Hepatic stellate cell (primary cell): ENCODE results near the gene RNF212.
"Not testable (repeated sequence)": the region's sequence is repeated elsewhere in the genome, so short reads cannot be mapped to it uniquely, and the experiment has no call there.

ENCODE experiments used
- DNase-seq: peaks from one replicate; pipeline ENCODE4 v3.0.0; 2011; ENCODE audit warnings: low spot score

RNF212 gene

GRCh38 chr4:1065732-1066131, 47.6 kb downstream of the RNF212 start:
- DNase-seq, result no peak

- no peak for DNase-seq
These were observed 50.9 kb downstream of the RNF212 start for GRCh38 chr4:1062419-1062818.

GRCh38 chr4:1061760-1062159, 51.6 kb downstream of the RNF212 start:
- no peak for DNase-seq

- DNase-seq, result no peak
These were observed 52.2 kb downstream of the RNF212 start for GRCh38 chr4:1061056-1061700.

- DNase-seq, result no peak
These were observed 52.7 kb downstream of the RNF212 start for GRCh38 chr4:1060621-1061020.

- DNase-seq, result no peak
These were observed 53.2 kb downstream of the RNF212 start for GRCh38 chr4:1060121-1060520.

- DNase-seq, result no peak
These were observed 54.2 kb downstream of the RNF212 start for GRCh38 chr4:1058997-1059665.

GRCh38 chr4:1058198-1058996, 55.0 kb downstream of the RNF212 start:
- DNase-seq, result no peak

GRCh38 chr4:1057403-1057745, 56.0 kb downstream of the RNF212 start:
- DNase-seq, result no peak

- no peak for DNase-seq
These were observed 56.5 kb downstream of the RNF212 start for GRCh38 chr4:1056671-1057402.

GRCh38 chr4:1055721-1056590, 57.4 kb downstream of the RNF212 start:
- peak; percentile 58 for DNase-seq

- DNase-seq, result not testable (repeated sequence)
These were observed 58.1 kb downstream of the RNF212 start for GRCh38 chr4:1055243-1055701.

- not testable (repeated sequence) for DNase-seq
These were observed 58.6 kb downstream of the RNF212 start for GRCh38 chr4:1054696-1055242.

- DNase-seq, result not testable (repeated sequence)
These were observed 59.5 kb downstream of the RNF212 start for GRCh38 chr4:1053891-1054290.

- peak; percentile 71 for DNase-seq
These were observed 60.2 kb downstream of the RNF212 start for GRCh38 chr4:1053080-1053661.

GRCh38 chr4:1052231-1052671, 61.1 kb downstream of the RNF212 start:
- no peak for DNase-seq

GRCh38 chr4:1051472-1051871, 61.9 kb downstream of the RNF212 start:
- DNase-seq, result no peak

- DNase-seq, result no peak
These were observed 62.7 kb downstream of the RNF212 start for GRCh38 chr4:1050486-1051213.

- DNase-seq, result no peak
These were observed 63.8 kb downstream of the RNF212 start for GRCh38 chr4:1049591-1049905.
